GM12872 (cell line): Measurements from ENCODE around the gene PANK4.

Experiments used
- TF ChIP-seq, protein P1 (sequence below): IDR thresholded peaks from 3 replicates; pipeline ENCODE4 v1.5.1; 2011; ENCODE audit warnings: low read depth, mild to moderate bottlenecking, low read length, moderate library complexity; ENCODE audit not compliant: insufficient read depth

PANK4 gene

DNA sequence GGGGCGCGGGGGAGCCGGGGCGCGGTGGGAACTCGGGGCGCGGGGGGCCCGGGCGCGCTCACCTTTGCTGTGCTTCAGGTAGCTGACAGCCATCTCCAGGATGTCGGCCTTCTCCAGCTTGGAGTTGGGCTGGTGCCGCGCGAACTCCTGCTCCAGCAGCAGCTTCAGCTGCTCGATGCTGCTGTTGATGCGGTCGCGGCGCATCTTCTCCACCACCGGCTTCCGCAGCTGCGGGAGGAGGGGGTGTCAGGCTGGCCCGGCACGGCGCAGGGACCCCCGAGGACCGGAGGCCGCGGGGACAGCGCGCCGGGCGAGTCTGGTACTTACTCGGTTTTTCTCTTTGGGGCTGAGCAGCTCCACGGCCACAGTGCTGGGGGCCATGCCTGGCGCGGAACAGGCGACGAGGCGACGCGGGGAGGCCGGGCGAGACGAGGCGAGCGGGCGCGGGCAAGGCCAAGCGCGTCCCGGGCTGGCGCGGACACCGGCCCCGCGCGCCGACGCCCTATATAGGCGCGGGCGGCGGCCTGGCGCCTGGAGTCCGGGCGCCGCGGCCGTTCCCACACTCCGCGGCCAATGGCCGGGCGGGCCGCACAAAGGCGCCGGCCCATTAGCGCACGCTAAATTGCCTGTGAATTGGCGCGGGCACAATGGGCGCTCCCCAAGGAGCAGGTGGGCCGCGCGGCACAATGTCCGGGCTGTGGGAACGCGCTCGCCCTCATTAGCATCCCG, 3.6 kb upstream of the PANK4 start, which contains the start of gene HES5:
Gene HES5 (minus strand): TSS at position 480 of the 729 bp plus-strand sequence. CDS start 99 bp downstream, at position 381.
- TF ChIP-seq, protein P1, sequence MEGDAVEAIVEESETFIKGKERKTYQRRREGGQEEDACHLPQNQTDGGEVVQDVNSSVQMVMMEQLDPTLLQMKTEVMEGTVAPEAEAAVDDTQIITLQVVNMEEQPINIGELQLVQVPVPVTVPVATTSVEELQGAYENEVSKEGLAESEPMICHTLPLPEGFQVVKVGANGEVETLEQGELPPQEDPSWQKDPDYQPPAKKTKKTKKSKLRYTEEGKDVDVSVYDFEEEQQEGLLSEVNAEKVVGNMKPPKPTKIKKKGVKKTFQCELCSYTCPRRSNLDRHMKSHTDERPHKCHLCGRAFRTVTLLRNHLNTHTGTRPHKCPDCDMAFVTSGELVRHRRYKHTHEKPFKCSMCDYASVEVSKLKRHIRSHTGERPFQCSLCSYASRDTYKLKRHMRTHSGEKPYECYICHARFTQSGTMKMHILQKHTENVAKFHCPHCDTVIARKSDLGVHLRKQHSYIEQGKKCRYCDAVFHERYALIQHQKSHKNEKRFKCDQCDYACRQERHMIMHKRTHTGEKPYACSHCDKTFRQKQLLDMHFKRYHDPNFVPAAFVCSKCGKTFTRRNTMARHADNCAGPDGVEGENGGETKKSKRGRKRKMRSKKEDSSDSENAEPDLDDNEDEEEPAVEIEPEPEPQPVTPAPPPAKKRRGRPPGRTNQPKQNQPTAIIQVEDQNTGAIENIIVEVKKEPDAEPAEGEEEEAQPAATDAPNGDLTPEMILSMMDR: no peak

GRCh38 chr1:2528966-2529783, 2.8 kb upstream of the PANK4 start:
- TF ChIP-seq, protein P1: no peak

DNA sequence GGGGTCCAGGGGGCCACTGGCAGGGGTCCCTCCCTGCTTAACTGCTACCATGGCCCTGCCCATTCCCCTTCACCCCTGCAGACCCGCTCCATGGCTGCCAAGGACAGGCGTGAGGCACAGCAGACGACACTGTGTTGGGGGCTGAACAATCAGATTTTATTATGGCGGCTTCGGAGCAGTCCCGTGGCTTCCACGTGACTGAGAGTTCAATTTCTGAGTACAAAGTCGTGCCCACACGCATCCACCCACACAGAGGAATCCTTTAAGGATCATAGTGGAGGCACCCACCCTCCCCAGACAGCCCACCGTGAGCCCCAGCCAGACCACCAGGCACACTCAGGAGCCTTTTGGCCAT, 2.2 kb upstream of the PANK4 start:
- TF ChIP-seq, protein P1: no peak

- TF ChIP-seq, protein P1: no peak
These were observed 1.6 kb upstream of the PANK4 start for GRCh38 chr1:2528016-2528415.

- TF ChIP-seq, protein P1: no peak
These were observed 1.1 kb upstream of the PANK4 start for GRCh38 chr1:2527556-2527860.

DNA sequence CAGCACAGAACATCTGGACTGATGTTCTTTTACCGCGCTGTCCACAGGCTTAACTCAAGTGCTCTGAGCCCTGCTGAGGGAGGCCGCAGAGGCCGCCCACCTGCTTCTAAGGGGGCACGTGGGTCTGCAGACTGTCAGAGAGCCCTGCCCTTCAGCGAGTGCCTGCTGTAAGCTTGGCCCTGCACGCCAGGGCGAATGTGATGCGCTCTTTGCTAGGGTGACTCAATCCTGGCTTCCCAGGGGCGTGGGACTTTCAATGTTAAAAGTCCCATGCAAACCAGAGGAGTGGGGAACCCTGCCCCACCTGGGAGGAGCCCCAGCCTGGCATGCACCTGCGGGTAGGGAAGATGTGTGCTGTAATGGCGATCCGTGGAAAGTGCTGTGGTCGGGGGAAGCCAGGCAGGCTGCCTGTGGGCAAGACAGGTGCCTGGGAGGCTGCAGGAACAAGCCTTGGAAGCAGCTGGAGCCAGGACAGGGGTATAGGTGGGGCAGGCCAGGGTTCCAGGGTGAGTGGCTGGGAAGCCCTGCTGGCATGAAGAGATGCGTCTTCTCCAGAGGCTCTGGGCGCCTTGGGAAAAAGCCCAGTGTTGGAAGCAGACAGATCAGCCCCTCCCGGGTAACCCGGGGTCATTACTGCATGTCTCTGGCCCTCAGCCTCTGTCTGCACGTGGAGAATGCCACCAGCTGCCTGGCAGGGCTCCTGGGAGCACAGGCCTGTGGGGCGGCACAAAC, 594 bp upstream of the PANK4 start:
- TF ChIP-seq, protein P1: no peak

DNA sequence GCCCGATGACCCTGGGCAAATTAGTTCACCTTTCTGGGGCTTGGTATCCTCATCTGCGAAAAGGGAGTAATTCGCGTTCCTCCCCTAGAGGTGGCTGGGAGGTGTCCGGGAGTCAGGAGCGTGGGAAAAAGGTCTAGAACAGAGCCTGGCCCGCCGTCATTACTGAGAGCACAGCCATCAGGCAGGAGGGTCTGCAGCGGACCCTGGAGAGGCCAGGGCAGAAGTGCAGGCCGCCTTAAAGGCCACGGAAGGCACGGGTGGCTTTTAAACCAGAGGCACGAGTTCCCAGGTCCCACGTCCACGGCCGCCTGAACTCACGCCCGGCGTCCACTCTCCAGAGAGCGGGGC, 850 bp downstream of the PANK4 start:
- TF ChIP-seq, protein P1: no peak
